Esophagus squamous epithelium (tissue), 4 donors: ENCODE results near the gene ELL2.

Experiments used
- POLR2A ChIP-seq, 4 donors: fragments of 450-650 bp; IDR thresholded peaks; one replicate each; pipeline ENCODE4 v1.6.1; 2017; ENCODE audit warnings: antibody characterized with exemption in 4 of 4, mild to moderate bottlenecking in 4 of 4, moderate library complexity in 3 of 4
- TF ChIP-seq, protein P1 (sequence below), 6 experiments: fragments of 450-650 bp in 4 of 6; fragments of 200-600 bp in 2 of 6; sonication (generic) in 2 of 6; IDR thresholded peaks; one replicate each; pipeline ENCODE4 v1.5.1; 2016 to 2019; ENCODE audit warnings: antibody characterized with exemption in 6 of 6, mild to moderate bottlenecking in 4 of 6, moderate library complexity in 4 of 6

DNA sequence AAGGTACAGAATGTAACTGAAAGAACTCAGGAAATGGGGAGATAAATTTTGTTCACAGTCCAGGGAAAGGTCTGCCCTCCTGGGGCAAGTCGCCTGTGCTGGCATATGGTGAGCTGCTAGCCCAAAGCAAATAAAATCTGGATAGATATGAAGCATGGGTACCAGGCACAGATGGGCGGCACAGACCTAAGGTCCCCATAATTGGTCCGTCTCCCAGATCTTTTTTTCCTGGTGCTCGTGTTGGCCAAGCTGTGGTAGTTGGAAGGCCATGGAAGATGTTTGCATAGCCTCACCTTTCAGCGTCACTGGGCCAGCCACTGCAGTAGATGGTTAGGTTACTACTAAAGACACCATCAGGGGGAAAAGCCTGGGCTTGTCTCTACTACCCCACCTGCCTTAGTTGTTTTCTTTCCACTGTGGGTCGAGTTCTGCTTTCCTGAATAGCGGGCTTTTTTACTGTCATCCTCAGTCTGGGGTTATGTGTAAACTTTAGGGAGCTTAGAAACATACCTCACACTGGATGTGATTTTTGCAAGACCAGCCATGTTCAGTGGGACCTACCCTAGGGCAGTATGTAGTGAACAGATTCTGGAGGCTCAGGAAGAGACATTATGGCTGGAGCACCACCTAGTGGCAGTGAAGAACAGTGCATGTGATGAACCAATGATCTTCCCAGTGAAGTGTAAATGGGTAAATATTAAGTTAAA, 114.9 kb downstream of the ELL2 start:
- TF ChIP-seq, protein P1, sequence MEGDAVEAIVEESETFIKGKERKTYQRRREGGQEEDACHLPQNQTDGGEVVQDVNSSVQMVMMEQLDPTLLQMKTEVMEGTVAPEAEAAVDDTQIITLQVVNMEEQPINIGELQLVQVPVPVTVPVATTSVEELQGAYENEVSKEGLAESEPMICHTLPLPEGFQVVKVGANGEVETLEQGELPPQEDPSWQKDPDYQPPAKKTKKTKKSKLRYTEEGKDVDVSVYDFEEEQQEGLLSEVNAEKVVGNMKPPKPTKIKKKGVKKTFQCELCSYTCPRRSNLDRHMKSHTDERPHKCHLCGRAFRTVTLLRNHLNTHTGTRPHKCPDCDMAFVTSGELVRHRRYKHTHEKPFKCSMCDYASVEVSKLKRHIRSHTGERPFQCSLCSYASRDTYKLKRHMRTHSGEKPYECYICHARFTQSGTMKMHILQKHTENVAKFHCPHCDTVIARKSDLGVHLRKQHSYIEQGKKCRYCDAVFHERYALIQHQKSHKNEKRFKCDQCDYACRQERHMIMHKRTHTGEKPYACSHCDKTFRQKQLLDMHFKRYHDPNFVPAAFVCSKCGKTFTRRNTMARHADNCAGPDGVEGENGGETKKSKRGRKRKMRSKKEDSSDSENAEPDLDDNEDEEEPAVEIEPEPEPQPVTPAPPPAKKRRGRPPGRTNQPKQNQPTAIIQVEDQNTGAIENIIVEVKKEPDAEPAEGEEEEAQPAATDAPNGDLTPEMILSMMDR (IDR thresholded peaks at IDR 0.05): peak; percentile 63 to 96 (median 96)
- TF ChIP-seq POLR2A (IDR thresholded peaks at IDR 0.05): no peak
